ENCODE data around the gene ICAM2. TPM values are rescaled to one million over a fixed set of nuclear protein-coding genes. Genes with fewer than 3 reads are reported as not detected.
A peak's percentile ranks its signal among the peaks of the same experiment; 100 is the strongest.

ICAM2 gene
- total RNA-seq, result 83.2 and 85.6 TPM in 2 replicates

- Mint-ChIP-seq H3K4me1 (ENCODE audit: low read depth) (peaks cover 60% of the 10 kb centered on the region), H3K9me3 (no peaks in the 10 kb centered on the region), H3K36me3 (ENCODE audit: low read depth) (peaks cover 28% of the 10 kb centered on the region), H3K27me3 (ENCODE audit: low read depth) (no peaks in the 10 kb centered on the region), H3K27ac (peak within 1 kb of the TSS; percentile 99), H3K4me3 (ENCODE audit: low read depth) (peak within 1 kb of the TSS; percentile 99)
- intact Hi-C loops (cut with micrococcal nuclease), result loop anchor here (5.0 to 10.0 kb wide), 2 partner anchors 62 to 245 kb away; partner anchors contain the start of gene TEX2
- peak; percentile 88 for DNase-seq (ENCODE audit: low spot score)
These were observed at the start of gene ICAM2 for GRCh38 chr17:64020056-64020766. TSS of gene ICAM2 (minus strand) at chr17:64020633. CDS start at chr17:64006691, 13,942 bp downstream.

GRCh38 chr17:64070213-64070612, 49.8 kb upstream of the ICAM2 start:
- Mint-ChIP-seq H3K4me3 (ENCODE audit: low read depth) (no peak overlapping the region), H3K27ac (no peak overlapping the region), H3K27me3 (ENCODE audit: low read depth) (no peaks in the 10 kb centered on the region), H3K4me1 (ENCODE audit: low read depth) (peaks cover 28% of the 10 kb centered on the region), H3K9me3 (peaks cover 26% of the 10 kb centered on the region), H3K36me3 (ENCODE audit: low read depth) (peaks cover 91% of the 10 kb centered on the region)
- DNase-seq (ENCODE audit: low spot score), result no peak
- intact Hi-C loops (cut with micrococcal nuclease), result no loop called here

DNA sequence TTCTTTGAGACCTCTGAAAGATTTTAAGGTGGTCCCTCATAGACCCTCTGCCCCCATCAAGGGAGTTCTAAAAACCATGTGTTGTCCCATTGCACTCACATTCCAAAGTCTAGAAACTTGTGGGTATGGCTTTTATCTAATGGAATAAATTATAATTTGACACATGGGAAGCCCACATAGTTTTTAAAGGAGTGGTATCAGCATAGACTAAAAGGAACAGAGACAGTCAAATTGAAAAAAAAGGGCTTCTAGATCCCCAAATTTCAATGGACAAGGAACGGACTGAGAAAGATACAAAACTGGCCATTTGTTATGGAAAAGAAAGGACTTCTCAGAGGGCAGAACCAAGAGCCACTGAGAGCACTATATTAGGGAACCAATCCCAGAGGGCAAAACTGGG, 48.7 kb upstream of the ICAM2 start:
- Mint-ChIP-seq H3K9me3 (peaks cover 26% of the 10 kb centered on the region), H3K36me3 (ENCODE audit: low read depth) (peaks cover 93% of the 10 kb centered on the region), H3K4me1 (ENCODE audit: low read depth) (peaks cover 34% of the 10 kb centered on the region), H3K27me3 (ENCODE audit: low read depth) (no peaks in the 10 kb centered on the region), H3K27ac (no peak overlapping the region), H3K4me3 (ENCODE audit: low read depth) (no peak overlapping the region)
- intact Hi-C loops (cut with micrococcal nuclease), result loop anchor here (10.0 kb wide), 1 partner anchor 136 kb away; no protein-coding TSS in a partner anchor
- DNase-seq (ENCODE audit: low spot score), result no peak

DNA sequence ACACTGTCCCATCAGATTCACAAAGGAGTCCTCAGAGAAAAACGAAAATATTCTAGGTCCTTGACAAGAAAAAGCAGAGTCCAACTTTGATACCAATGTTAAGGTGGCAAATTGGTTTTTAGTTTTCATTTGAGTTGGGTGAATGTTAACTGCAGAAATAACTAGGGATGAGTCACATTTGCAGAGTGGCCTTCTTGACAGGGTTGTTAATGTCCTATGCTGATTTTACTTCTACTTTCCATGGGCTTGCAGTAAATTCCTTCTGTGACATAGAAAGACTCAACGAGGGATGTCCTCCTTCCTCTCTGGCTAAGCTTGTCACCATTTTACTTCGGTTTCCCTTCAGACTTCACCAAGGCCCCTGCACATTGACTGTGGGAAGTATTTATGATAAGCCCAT, 47.2 kb upstream of the ICAM2 start:
- no peak for DNase-seq (ENCODE audit: low spot score)
- H3K36me3 Mint-ChIP-seq (ENCODE audit: low read depth), result peaks cover 98% of the 10 kb centered on the region
- no peaks in the 10 kb centered on the region for H3K27me3 Mint-ChIP-seq (ENCODE audit: low read depth)
- peak overlapping the region; percentile 82 for H3K27ac Mint-ChIP-seq
- H3K4me1 Mint-ChIP-seq (ENCODE audit: low read depth), result peaks cover 44% of the 10 kb centered on the region
- intact Hi-C loops (cut with micrococcal nuclease), result loop anchor here (10.0 kb wide), 1 partner anchor 137 kb away; no protein-coding TSS in a partner anchor
- peaks cover 26% of the 10 kb centered on the region for H3K9me3 Mint-ChIP-seq
- H3K4me3 Mint-ChIP-seq (ENCODE audit: low read depth), result peak overlapping the region; percentile 54

GRCh38 chr17:64066716-64067115, 46.3 kb upstream of the ICAM2 start:
- DNase-seq (ENCODE audit: low spot score), result no peak
- peak overlapping the region; percentile 82 for H3K27ac Mint-ChIP-seq
- H3K27me3 Mint-ChIP-seq (ENCODE audit: low read depth), result no peaks in the 10 kb centered on the region
- H3K36me3 Mint-ChIP-seq (ENCODE audit: low read depth), result peaks cover 95% of the 10 kb centered on the region
- H3K4me3 Mint-ChIP-seq (ENCODE audit: low read depth), result peak overlapping the region; percentile 59
- peaks cover 26% of the 10 kb centered on the region for H3K9me3 Mint-ChIP-seq
- peaks cover 52% of the 10 kb centered on the region for H3K4me1 Mint-ChIP-seq (ENCODE audit: low read depth)
- intact Hi-C loops (cut with micrococcal nuclease), result loop anchor here (10.0 kb wide), 1 partner anchor 138 kb away; no protein-coding TSS in a partner anchor

GRCh38 chr17:64065161-64065560, 44.7 kb upstream of the ICAM2 start:
- Mint-ChIP-seq H3K9me3 (peaks cover 19% of the 10 kb centered on the region), H3K4me3 (ENCODE audit: low read depth) (no peak overlapping the region), H3K36me3 (ENCODE audit: low read depth) (peaks cover 95% of the 10 kb centered on the region), H3K27ac (no peak overlapping the region), H3K4me1 (ENCODE audit: low read depth) (peaks cover 68% of the 10 kb centered on the region), H3K27me3 (ENCODE audit: low read depth) (no peaks in the 10 kb centered on the region)
- intact Hi-C loops (cut with micrococcal nuclease), result loop anchor here (10.0 kb wide), 1 partner anchor 140 kb away; no protein-coding TSS in a partner anchor
- no peak for DNase-seq (ENCODE audit: low spot score)

DNA sequence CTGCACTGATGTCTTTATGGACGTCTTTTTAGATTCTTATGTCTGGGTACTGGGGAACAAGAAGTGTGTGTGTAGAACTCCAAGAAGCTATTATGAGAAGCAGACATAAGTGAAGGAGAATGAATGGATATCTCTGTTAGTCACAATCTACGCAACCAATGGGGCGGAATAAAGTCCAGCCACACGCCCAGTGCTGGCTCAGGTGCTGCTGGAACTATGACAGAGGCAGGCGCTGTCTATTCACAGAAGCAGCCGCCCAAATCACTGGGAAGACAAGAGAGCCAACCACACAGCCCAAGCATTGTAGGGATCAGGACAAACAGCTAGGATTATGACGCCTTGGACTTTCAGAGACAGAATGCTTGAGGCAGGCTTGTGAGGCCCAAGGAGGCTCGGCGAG, 43.9 kb upstream of the ICAM2 start:
- Mint-ChIP-seq H3K27me3 (ENCODE audit: low read depth) (no peaks in the 10 kb centered on the region), H3K9me3 (peaks cover 11% of the 10 kb centered on the region), H3K4me1 (ENCODE audit: low read depth) (peaks cover 76% of the 10 kb centered on the region), H3K36me3 (ENCODE audit: low read depth) (peaks cover 95% of the 10 kb centered on the region), H3K27ac (peak overlapping the region; percentile 62), H3K4me3 (ENCODE audit: low read depth) (no peak overlapping the region)
- intact Hi-C loops (cut with micrococcal nuclease), result loop anchor here (10.0 kb wide), 1 partner anchor 140 kb away; no protein-coding TSS in a partner anchor
- DNase-seq (ENCODE audit: low spot score), result no peak

DNA sequence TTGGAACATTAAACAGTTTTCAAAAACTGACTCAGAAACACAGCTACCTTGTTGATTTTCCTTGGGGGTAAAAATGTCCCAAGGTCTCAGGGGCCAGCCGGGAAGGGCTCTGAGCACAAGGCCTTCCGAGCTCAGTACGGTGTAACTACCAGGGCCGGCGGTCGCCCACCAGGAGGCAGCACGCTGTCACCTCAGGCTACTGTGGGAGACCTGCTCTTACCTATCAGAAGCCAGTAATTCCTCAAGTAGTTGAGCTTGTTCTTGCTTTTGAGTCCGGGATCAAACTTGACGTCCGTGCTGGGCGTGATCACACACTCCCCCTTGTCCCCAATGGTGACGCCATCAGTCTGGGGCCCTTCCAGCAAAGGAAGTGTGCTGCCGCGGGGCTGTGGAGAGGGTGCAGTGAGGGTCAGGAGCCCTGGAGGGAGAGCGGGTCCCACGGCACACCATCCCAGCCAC, 43.4 kb upstream of the ICAM2 start:
- H3K4me1 Mint-ChIP-seq (ENCODE audit: low read depth), result peaks cover 80% of the 10 kb centered on the region
- H3K27me3 Mint-ChIP-seq (ENCODE audit: low read depth), result no peaks in the 10 kb centered on the region
- H3K4me3 Mint-ChIP-seq (ENCODE audit: low read depth), result no peak overlapping the region
- no peak for DNase-seq (ENCODE audit: low spot score)
- intact Hi-C loops (cut with micrococcal nuclease), result loop anchor here (10.0 kb wide), 1 partner anchor 141 kb away; no protein-coding TSS in a partner anchor
- H3K9me3 Mint-ChIP-seq, result peaks cover 6% of the 10 kb centered on the region
- H3K36me3 Mint-ChIP-seq (ENCODE audit: low read depth), result peaks cover 95% of the 10 kb centered on the region
- H3K27ac Mint-ChIP-seq, result peak overlapping the region; percentile 30

DNA sequence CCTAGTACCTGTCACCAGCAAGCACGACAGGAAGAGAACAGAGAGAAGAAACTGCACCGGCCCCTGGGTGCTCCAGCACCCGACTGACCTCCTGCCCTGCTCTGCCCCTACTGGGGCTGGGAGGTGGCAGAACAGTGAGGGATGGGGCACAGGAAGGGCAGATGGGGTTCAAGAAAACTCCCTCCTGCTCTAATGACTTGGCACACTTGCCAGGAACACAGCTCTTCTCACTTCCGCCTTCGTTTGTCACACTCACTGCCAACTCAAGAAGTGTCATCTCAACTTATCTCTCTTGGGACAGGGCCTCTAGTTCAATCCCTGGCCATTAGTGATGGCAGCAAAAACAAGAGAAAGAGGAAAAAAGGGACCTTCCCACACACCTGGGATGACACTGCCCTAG, 42.7 kb upstream of the ICAM2 start:
- intact Hi-C loops (cut with micrococcal nuclease), result loop anchor here (10.0 kb wide), 1 partner anchor 142 kb away; no protein-coding TSS in a partner anchor
- no peak for DNase-seq (ENCODE audit: low spot score)
- Mint-ChIP-seq H3K4me1 (ENCODE audit: low read depth) (peaks cover 82% of the 10 kb centered on the region), H3K9me3 (no peaks in the 10 kb centered on the region), H3K27me3 (ENCODE audit: low read depth) (no peaks in the 10 kb centered on the region), H3K4me3 (ENCODE audit: low read depth) (peak overlapping the region; percentile 22), H3K27ac (peak overlapping the region; percentile 75), H3K36me3 (ENCODE audit: low read depth) (peaks cover 95% of the 10 kb centered on the region)

GRCh38 chr17:64061178-64061898, 40.9 kb upstream of the ICAM2 start:
- Mint-ChIP-seq H3K27ac (peak overlapping the region; percentile 81), H3K27me3 (ENCODE audit: low read depth) (no peaks in the 10 kb centered on the region), H3K36me3 (ENCODE audit: low read depth) (peaks cover 95% of the 10 kb centered on the region)

GRCh38 chr17:64060331-64060730, 39.9 kb upstream of the ICAM2 start:
- peaks cover 72% of the 10 kb centered on the region for H3K4me1 Mint-ChIP-seq (ENCODE audit: low read depth)
- no peak overlapping the region for H3K4me3 Mint-ChIP-seq (ENCODE audit: low read depth)
- no peaks in the 10 kb centered on the region for H3K27me3 Mint-ChIP-seq (ENCODE audit: low read depth)
- DNase-seq (ENCODE audit: low spot score), result no peak
- H3K36me3 Mint-ChIP-seq (ENCODE audit: low read depth), result peaks cover 96% of the 10 kb centered on the region
- intact Hi-C loops (cut with micrococcal nuclease), result loop anchor here (2.0 to 10.0 kb wide), 2 partner anchors 36 to 144 kb away; no protein-coding TSS in a partner anchor
- peak overlapping the region; percentile 81 for H3K27ac Mint-ChIP-seq
- no peaks in the 10 kb centered on the region for H3K9me3 Mint-ChIP-seq

More at GRCh38 chr17:64061178-64061898, 40.9 kb upstream of the ICAM2 start:
- intact Hi-C loops (cut with micrococcal nuclease), result loop anchor here (1.0 to 10.0 kb wide), 6 partner anchors 10 to 143 kb away; partner anchors contain the start of gene ERN1
- no peak overlapping the region for H3K4me3 Mint-ChIP-seq (ENCODE audit: low read depth)
- H3K4me1 Mint-ChIP-seq (ENCODE audit: low read depth), result peaks cover 75% of the 10 kb centered on the region
- H3K9me3 Mint-ChIP-seq, result no peaks in the 10 kb centered on the region
- no peak for DNase-seq (ENCODE audit: low spot score)

GRCh38 chr17:64059756-64060155, 39.3 kb upstream of the ICAM2 start:
- intact Hi-C loops (cut with micrococcal nuclease), result loop anchor here (2.0 to 10.0 kb wide), 2 partner anchors 35 to 145 kb away; no protein-coding TSS in a partner anchor
- Mint-ChIP-seq H3K27ac (peak overlapping the region; percentile 81), H3K9me3 (no peaks in the 10 kb centered on the region), H3K36me3 (ENCODE audit: low read depth) (peaks cover 98% of the 10 kb centered on the region), H3K27me3 (ENCODE audit: low read depth) (no peaks in the 10 kb centered on the region), H3K4me1 (ENCODE audit: low read depth) (peaks cover 72% of the 10 kb centered on the region), H3K4me3 (ENCODE audit: low read depth) (no peak overlapping the region)
- DNase-seq (ENCODE audit: low spot score), result no peak
